GM20431 (cell line): ENCODE results near the gene MTMR8.

Experiments used
- in situ Hi-C: fragments of 300-500 bp; cut with MseI, MboI; formaldehyde crosslinking; loops from one replicate; pipeline ENCODE4 v1.15.0; 2020; ENCODE audit warnings: low sequenced_read_pairs; ENCODE audit not compliant: unreplicated experiment

MTMR8 gene

GRCh38 chrX:64321507-64321906 is 73.7 kb downstream of the MTMR8 start:
- in situ Hi-C loops = no loop called here

GRCh38 chrX:64313624-64314023 is 81.6 kb downstream of the MTMR8 start:
- in situ Hi-C loops = no loop called here

- in situ Hi-C loops = no loop called here
Measured at GRCh38 chrX:64306712-64307111, 88.5 kb downstream of the MTMR8 start.

GRCh38 chrX:64291123-64291522 is 104.1 kb downstream of the MTMR8 start:
- in situ Hi-C loops = no loop called here

- in situ Hi-C loops = no loop called here
Measured at GRCh38 chrX:64265265-64265664, 130.0 kb downstream of the MTMR8 start.

- in situ Hi-C loops = no loop called here
Measured at GRCh38 chrX:64230123-64230970, 164.9 kb downstream of the MTMR8 start, which contains the start of gene ASB12. ASB12 (minus strand) TSS chrX:64230607; CDS start chrX:64225650, 4,957 bp downstream.

GRCh38 chrX:64229154-64229553 is 166.1 kb downstream of the MTMR8 start:
- in situ Hi-C loops = no loop called here
